Pancreas (tissue), 10 donors: ENCODE measurements around the gene SYTL1. TPM values are rescaled to one million over a fixed set of nuclear protein-coding genes. Genes with fewer than 3 reads are reported as not detected.

Source experiments
- ATAC-seq, 4 donors: fragments of 200-7000 bp; cut with Tn5 transposase; one replicate each; pipeline versions ENCODE4 v1.8.0 to v1.9.1; 2020; ENCODE audit warnings: mild to moderate bottlenecking in 4 of 4, moderate library complexity in 4 of 4
- DNase-seq, 6 donors: peaks; one replicate each; pipeline ENCODE4 v3.0.0-alpha.2; 2020
- FAIRE-seq: peaks from 2 replicates; lab custom pipeline; 2012; peaks lifted over from hg19 to GRCh38; lab: Jason Lieb, UNC
- H3K27ac ChIP-seq, 4 donors: fragments of 200-600 bp; sonication (generic); 1 replicate in 3 of 4; 2 replicates in 1 of 4; pipeline versions ENCODE4 v1.5.0 to v1.8.0; 2020
- H3K27me3 ChIP-seq, 4 donors: fragments of 200-600 bp; one replicate each; pipeline ENCODE4 v1.8.0; 2021
- H3K36me3 ChIP-seq, 3 donors: fragments of 200-600 bp; sonication (generic) in 1 of 3; one replicate each; pipeline versions ENCODE4 v1.5.0 to v1.8.0; 2020 to 2021
- H3K4me1 ChIP-seq, 3 donors: fragments of 200-600 bp; one replicate each; pipeline ENCODE4 v1.8.0; 2021
- H3K4me3 ChIP-seq, 4 donors: fragments of 200-600 bp; sonication (generic) in 2 of 4; one replicate each; pipeline versions ENCODE4 v1.5.0 to v1.8.0; 2020 to 2021
- H3K9me3 ChIP-seq, 4 donors: fragments of 200-600 bp; one replicate each; pipeline ENCODE4 v1.8.0; 2021
- WGBS, 2 donors: extraction: QIAGEN DNeasy Blood & Tissue Kit; methylation state at CpG; one replicate each; pipeline ENCODE4 v1.1.7; 2013; 5-methylcytosine and 5-hydroxymethylcytosine counted together
- intact Hi-C, 3 donors: fragments of 100-400 bp; cut with DNase I; formaldehyde crosslinking; loops; one replicate each; pipeline versions ENCODE4 v1.11.1 to v1.14.2; 2022
- polyA plus RNA-seq, 2 donors: library from polyadenylated mRNA; stranded (reverse); fragments of 200-250 nt; gene quantifications; one replicate each; pipeline ENCODE4 v1.2.3, GENCODE V29; 2013
- total RNA-seq, 6 donors: library from RNA; stranded (reverse); fragmentation: NEBNext Ultra II Directional in 4 of 6; extraction: Animal tissue kit (Norgen Biotek cat#: 25700) in 4 of 6; gene quantifications; one replicate each; pipeline versions ENCODE4 v1.2.1 to v1.2.4, GENCODE V29; 2021 to 2023
- TF ChIP-seq, protein P1 (sequence below), 4 donors: fragments of 200-600 bp; sonication (generic) in 3 of 4; IDR thresholded peaks; one replicate each; pipeline versions ENCODE4 v1.5.0 to v1.8.0; 2021; ENCODE audit warnings: antibody characterized with exemption in 4 of 4
- donor health status: healthy with polysubstance abuse.
- donor health status: DM: no; HTN: no; CAD: no; lungs with moderate emphysema.
- donor health status: DM: no; HTN: no; CAD: no.
- donor health status: control.
- donor health status: control.
- donor health status: Bipolar disorder and iron deficiency.
- donor health status: DM: yes; HTN: yes; CAD: no.
- donor health status: DM: no; HTN: no; CAD: no.
- donor health status: DM: no; HTN: no; CAD: no.
- donor health status: DM: yes; HTN: yes; CAD: no.

The SYTL1 gene
- total and polyA plus RNA-seq, 8 donors: 45.8 to 254 (median 107) TPM

DNA sequence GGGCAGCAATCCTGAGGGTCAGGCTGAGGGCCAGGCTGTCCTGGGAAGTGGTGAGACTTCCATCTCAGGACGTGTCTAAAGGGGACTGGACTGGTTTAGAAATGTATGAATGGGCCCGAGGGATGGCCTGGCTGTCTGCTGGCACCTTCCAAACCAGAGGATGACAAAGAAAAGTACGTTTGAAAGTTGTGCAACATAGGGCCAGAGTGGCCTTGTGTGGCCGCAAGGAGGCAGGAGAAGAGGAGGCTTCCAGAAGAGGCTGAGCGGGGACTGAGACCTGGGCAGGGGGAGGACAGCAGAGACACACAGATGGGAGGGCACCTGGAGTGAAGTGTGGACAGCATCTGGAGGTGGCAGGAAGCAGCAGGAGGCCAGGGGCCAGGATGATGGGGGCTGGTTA, 2.6 kb upstream of the SYTL1 start:
- H3K9me3 ChIP-seq: no peaks in the 10 kb centered on the region
- no peak overlapping the region for H3K27ac ChIP-seq
- 58 to 71% methylated on average over 5 of the region's 5 CpGs for whole genome bisulfite sequencing, 2 donors
- TF ChIP-seq, protein P1, sequence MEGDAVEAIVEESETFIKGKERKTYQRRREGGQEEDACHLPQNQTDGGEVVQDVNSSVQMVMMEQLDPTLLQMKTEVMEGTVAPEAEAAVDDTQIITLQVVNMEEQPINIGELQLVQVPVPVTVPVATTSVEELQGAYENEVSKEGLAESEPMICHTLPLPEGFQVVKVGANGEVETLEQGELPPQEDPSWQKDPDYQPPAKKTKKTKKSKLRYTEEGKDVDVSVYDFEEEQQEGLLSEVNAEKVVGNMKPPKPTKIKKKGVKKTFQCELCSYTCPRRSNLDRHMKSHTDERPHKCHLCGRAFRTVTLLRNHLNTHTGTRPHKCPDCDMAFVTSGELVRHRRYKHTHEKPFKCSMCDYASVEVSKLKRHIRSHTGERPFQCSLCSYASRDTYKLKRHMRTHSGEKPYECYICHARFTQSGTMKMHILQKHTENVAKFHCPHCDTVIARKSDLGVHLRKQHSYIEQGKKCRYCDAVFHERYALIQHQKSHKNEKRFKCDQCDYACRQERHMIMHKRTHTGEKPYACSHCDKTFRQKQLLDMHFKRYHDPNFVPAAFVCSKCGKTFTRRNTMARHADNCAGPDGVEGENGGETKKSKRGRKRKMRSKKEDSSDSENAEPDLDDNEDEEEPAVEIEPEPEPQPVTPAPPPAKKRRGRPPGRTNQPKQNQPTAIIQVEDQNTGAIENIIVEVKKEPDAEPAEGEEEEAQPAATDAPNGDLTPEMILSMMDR (IDR thresholded peaks at IDR 0.05): no peak
- FAIRE-seq (no peak), DNase-seq (peak in 1 of 6 donors; percentile 4), ATAC-seq (no peak)
- peaks cover 0 to 4% (median 3%) of the 10 kb centered on the region in 3 donors for H3K4me1 ChIP-seq
- intact Hi-C loops: loop anchor here in 1 of 3 donors (10.0 kb wide), 1 partner anchor 46 kb away; the partner anchor contains the start of gene CD164L2
- H3K27me3 ChIP-seq: no peaks in the 10 kb centered on the region
- peaks cover 0 to 15% (median 4%) of the 10 kb centered on the region in 3 donors for H3K36me3 ChIP-seq
- H3K4me3 ChIP-seq: no peak overlapping the region

DNA sequence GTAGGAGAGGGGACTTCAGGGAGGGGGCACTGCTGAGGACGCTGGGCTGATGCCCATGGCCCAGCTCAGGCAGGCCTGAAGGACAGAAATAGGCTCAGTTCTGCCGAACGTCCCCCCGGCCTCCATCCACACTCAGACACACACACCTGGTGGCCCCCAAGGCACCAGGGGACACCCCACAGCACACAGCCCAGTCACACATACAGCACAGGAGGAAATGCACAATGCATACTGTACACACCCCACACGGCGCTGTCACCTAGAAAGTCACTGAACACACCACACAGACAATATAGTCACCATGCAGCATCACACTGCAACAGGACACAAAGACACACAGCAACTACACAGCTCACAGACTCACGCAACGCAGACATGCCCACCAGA, 562 bp downstream of the SYTL1 start:
- Histone ChIP-seq H3K27me3 (no peaks in the 10 kb centered on the region), H3K36me3 (no peaks in the 10 kb centered on the region), H3K4me1 (peaks cover 0 to 4% (median 3%) of the 10 kb centered on the region in 3 donors), H3K27ac (peak overlapping the region; percentile 39 to 69 (median 62)), H3K4me3 (peak overlapping the region; percentile 21 to 67 (median 50)), H3K9me3 (no peaks in the 10 kb centered on the region)
- DNase-seq: peak in 1 of 6 donors; percentile 32
- peak; percentile 22 to 56 (median 40) for ATAC-seq
- FAIRE-seq: no peak
- WGBS, 2 donors: 18 to 29% methylated on average over 8 of the region's 8 CpGs
- intact Hi-C loops: no loop called here
- TF ChIP-seq, protein P1 (IDR thresholded peaks at IDR 0.05): no peak

DNA sequence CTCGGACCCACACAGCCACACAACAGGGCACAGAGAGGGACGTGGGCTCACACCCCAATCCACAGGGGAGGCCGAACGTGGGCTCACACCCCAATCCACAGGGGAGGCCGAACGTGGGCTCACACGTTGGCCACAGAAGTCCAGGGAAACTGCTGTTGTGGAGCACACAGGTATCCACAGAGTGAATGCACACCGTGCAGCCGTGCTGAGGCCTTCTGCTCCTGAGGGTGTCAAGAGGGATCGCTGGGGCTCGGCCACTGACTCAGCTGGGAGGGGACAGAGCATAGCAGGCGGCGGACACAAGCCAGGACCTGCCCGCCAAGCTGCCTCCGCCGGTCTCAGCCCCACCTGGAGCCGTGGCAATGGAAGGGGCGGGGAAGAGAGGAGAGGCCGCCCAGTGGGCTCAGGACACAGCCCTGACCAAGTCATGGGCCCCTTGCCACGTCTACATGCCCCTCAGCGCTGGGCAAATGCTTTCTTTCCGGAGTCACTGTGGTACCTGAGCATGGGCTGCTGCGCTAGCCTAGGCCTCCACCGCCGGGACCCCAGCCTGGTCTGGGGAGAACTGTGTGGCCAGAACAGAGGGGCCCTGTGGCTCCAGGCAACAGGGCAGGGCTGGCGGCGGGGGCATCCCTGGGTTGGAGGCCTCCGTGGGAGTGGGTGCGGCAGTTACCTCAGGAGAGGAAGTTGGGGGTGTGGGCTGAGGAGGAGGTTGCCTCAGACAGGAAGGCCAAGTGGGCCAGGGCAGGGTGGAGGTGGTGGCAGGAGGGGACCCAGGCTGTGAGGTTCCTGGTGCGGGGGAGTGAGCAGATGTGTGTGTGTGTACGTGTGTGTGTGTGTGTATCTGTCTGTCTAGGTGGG, 1.2 kb downstream of the SYTL1 start:
- TF ChIP-seq, protein P1 (IDR thresholded peaks at IDR 0.05): no peak
- WGBS, 2 donors: 26 to 34% methylated on average over 31 of the region's 31 CpGs
- peak; percentile 72 to 84 (median 81) for ATAC-seq
- Histone ChIP-seq H3K4me3 (peak overlapping the region; percentile 21 to 67 (median 50)), H3K27ac (peak overlapping the region; percentile 46 to 69 (median 62)), H3K27me3 (no peaks in the 10 kb centered on the region), H3K36me3 (no peaks in the 10 kb centered on the region), H3K9me3 (no peaks in the 10 kb centered on the region), H3K4me1 (peaks cover 0 to 4% (median 3%) of the 10 kb centered on the region in 3 donors)
- no peak for FAIRE-seq
- peak; percentile 68 to 91 (median 78) for DNase-seq
- intact Hi-C loops: no loop called here

DNA sequence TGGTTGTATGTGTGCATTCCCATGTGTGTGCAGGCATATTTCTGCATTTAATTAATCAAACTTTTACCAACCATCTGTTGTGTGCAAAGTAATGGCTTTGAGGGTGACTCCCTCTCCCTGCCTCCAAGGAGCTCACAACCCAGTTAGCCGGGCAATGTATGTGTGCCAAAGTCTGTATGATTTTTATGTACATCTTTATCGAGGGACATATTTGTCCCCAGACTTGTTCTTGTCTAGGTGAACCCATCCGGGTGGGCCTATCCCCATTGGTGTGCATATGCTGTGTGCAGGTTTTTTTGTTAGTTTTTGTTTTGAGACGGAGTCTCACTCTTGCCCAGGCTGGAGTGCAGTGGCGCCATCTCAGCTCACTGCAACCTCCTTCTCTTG, 1.8 kb downstream of the SYTL1 start:
- H3K27ac ChIP-seq: no peak overlapping the region
- TF ChIP-seq, protein P1 (IDR thresholded peaks at IDR 0.05): no peak
- 30 to 42% methylated on average over 5 of the region's 5 CpGs for WGBS, 2 donors
- H3K27me3 ChIP-seq: no peaks in the 10 kb centered on the region
- ATAC-seq (peak in 3 of 4 donors; percentile 1 to 3 (median 1)), DNase-seq (no peak), FAIRE-seq (no peak)
- peak overlapping the region; percentile 21 to 67 (median 50) for H3K4me3 ChIP-seq
- H3K4me1 ChIP-seq: peaks cover 0 to 5% (median 3%) of the 10 kb centered on the region in 3 donors
- H3K36me3 ChIP-seq: no peaks in the 10 kb centered on the region
- no peaks in the 10 kb centered on the region for H3K9me3 ChIP-seq
- intact Hi-C loops: no loop called here
